HepG2 (cell line): ENCODE data around the gene SMIM13. TPM values are rescaled to one million over a fixed set of nuclear protein-coding genes. Genes with fewer than 3 reads are reported as not detected.

ENCODE experiments used
- AHDC1 ChIP-seq: sonication (generic); formaldehyde crosslinking; IDR thresholded peaks from 2 replicates; pipeline ENCODE4 v1.5.1; 2020; ENCODE audit warnings: mild to moderate bottlenecking, missing genetic modification reagents, borderline replicate concordance
- ATF7-NPFF ChIP-seq: sonication (generic); formaldehyde crosslinking; IDR thresholded peaks from 2 replicates; pipeline ENCODE4 v1.8.1; 2023; ENCODE audit warnings: mild to moderate bottlenecking, low read depth, missing genetic modification reagents, moderate library complexity
- CEBPB ChIP-seq: IDR thresholded peaks from 2 replicates; pipeline ENCODE4 v1.6.1; 2011; ENCODE audit warnings: low read depth, low read length, improper control_type of control experiment, borderline replicate concordance
- CEBPG ChIP-seq: IDR thresholded peaks from 2 replicates; pipeline ENCODE4 v1.6.1; 2016
- GRHL1 ChIP-seq: sonication (generic); formaldehyde crosslinking; conservative IDR thresholded peaks from 2 replicates; pipeline ENCODE4 v1.8.0; 2022; ENCODE audit warnings: missing genetic modification reagents
- HMGXB4 ChIP-seq, 2 experiments: sonication (generic) in 1 of 2; formaldehyde crosslinking in 1 of 2; IDR thresholded peaks; 2 replicates each; pipeline versions ENCODE4 v1.4.0 to v1.6.1; 2018 to 2020; ENCODE audit warnings: missing genetic modification reagents in 2 of 2, borderline replicate concordance in 1 of 2, low read depth in 1 of 2, mild to moderate bottlenecking in 1 of 2, missing biosample characterization in 1 of 2
- ISX ChIP-seq: sonication (generic); formaldehyde crosslinking; conservative IDR thresholded peaks from 2 replicates; pipeline ENCODE4 v1.5.0; 2020; ENCODE audit warnings: missing genetic modification reagents
- PLSCR1 ChIP-seq: sonication (generic); formaldehyde crosslinking; IDR thresholded peaks from 2 replicates; pipeline ENCODE4 v1.5.0; 2020; ENCODE audit warnings: missing genetic modification reagents, mild to moderate bottlenecking, borderline replicate concordance
- SP5 ChIP-seq: IDR thresholded peaks from 2 replicates; pipeline ENCODE4 v1.6.1; 2016; ENCODE audit warnings: low read depth, borderline replicate concordance
- TCF7 ChIP-seq: sonication (generic); IDR thresholded peaks from 2 replicates; pipeline ENCODE4 v1.6.1; 2016; ENCODE audit warnings: antibody characterized with exemption, low read depth
- TEF ChIP-seq: sonication (generic); formaldehyde crosslinking; IDR thresholded peaks from 2 replicates; pipeline ENCODE4 v1.5.0; 2020; ENCODE audit warnings: missing genetic modification reagents
- ZBTB1 ChIP-seq: sonication (generic); formaldehyde crosslinking; IDR thresholded peaks from 2 replicates; pipeline ENCODE4 v1.4.0; 2020; ENCODE audit warnings: missing genetic modification reagents, borderline replicate concordance
- ZBTB21 ChIP-seq: sonication (generic); formaldehyde crosslinking; IDR thresholded peaks from 2 replicates; pipeline ENCODE4 v1.4.0; 2020; ENCODE audit warnings: missing genetic modification reagents
- ZNF205 ChIP-seq: IDR thresholded peaks from 2 replicates; pipeline ENCODE4 v1.6.1; 2018; ENCODE audit warnings: missing biosample characterization, missing genetic modification reagents
- ZNF691 ChIP-seq: sonication (generic); formaldehyde crosslinking; IDR thresholded peaks from 2 replicates; pipeline ENCODE4 v1.4.0; 2020; ENCODE audit warnings: missing genetic modification reagents, low read depth, mild to moderate bottlenecking, borderline replicate concordance
- ZNF746 ChIP-seq: sonication (generic); formaldehyde crosslinking; IDR thresholded peaks from 2 replicates; pipeline ENCODE4 v1.8.0; 2022; ENCODE audit warnings: mild to moderate bottlenecking, missing genetic modification reagents
- polyA plus RNA-seq, 8 experiments: library from polyadenylated mRNA; depleted of rRNA in 3 of 8; stranded (reverse) in 7 of 8; unstranded in 1 of 8; fragments of >200 nt; fragmentation: Illumina TruSeq in 4 of 8; extraction: Trizol in 4 of 8; gene quantifications; 2 replicates each; pipeline versions ENCODE4 v1.2.1 to v1.2.3, GENCODE V29; 2011 to 2016; ENCODE audit warnings: low read depth in 4 of 8, missing spikeins in 1 of 8, mixed read lengths in 1 of 8; ENCODE audit not compliant: insufficient read depth in 1 of 8
- total RNA-seq, 5 experiments: library from RNA; depleted of rRNA; stranded (reverse); fragments of >200 nt; fragmentation: Illumina TruSeq; extraction: Trizol; gene quantifications; 2 replicates each; pipeline ENCODE4 v1.2.3, GENCODE V29; 2016; ENCODE audit warnings: low read depth in 1 of 5

SMIM13 gene
- total and polyA plus RNA-seq, 2 of the 13 experiments (the other 11 are each of a cell fraction or from before 2014, with no cell fraction given), result 2.7 to 10.2 TPM

GRCh38 chr6:11093376-11093625 lies 333 bp upstream of the SMIM13 start (continued):
- TF ChIP-seq HMGXB4 (CRISPR knock-in tag; IDR thresholded peaks at IDR 0.05; ENCODE audit: borderline replicate concordance in 1 of 2, low read depth in 1 of 2) (no peak), PLSCR1 (no peak), ZNF746 (CRISPR knock-in tag) (no peak), CEBPG (CRISPR knock-in tag) (no peak), ZNF205 (CRISPR knock-in tag) (no peak), ZBTB21 (no peak), AHDC1 (CRISPR knock-in tag) (no peak), CEBPB (no peak), ATF7-NPFF (CRISPR knock-in tag) (no peak), TCF7 (no peak), ISX (CRISPR knock-in tag) (peak; percentile 11; the same call in 1 of the 2 replicates), ZNF691 (CRISPR knock-in tag) (no peak), SP5 (CRISPR knock-in tag) (no peak), ZBTB1 (no peak), GRHL1 (CRISPR knock-in tag) (no peak), TEF (CRISPR knock-in tag) (no peak)
